IMR-90 (cell line): ENCODE measurements around the gene SLC9A3. TPM values are rescaled to one million over a fixed set of nuclear protein-coding genes. Genes with fewer than 3 reads are reported as not detected.

Experiments used
- ATAC-seq: fragments of 200-7000 bp; cut with Tn5 transposase; 2 replicates; pipeline ENCODE4 v1.9.1; 2020; ENCODE audit warnings: low read depth, mild to moderate bottlenecking, moderate library complexity
- BruUV-seq: library from RNA; stranded (reverse); fragments of 400-500 nt; replicated peaks from 2 replicates; lab custom pipeline; 2021; lab: Mats Ljungman, UMichigan
- CTCF ChIA-PET: fragments of 300-600 bp; formaldehyde crosslinking; extraction: SDS; loops from one replicate; lab custom pipeline; 2021; ENCODE audit warnings: antibody characterized with exemption; lab: Yijun Ruan, JAX
- POLR2A ChIA-PET: fragments of 300-600 bp; sonication (Branson Sonifier 250); formaldehyde crosslinking; loops from one replicate; lab custom pipeline; 2022; ENCODE audit warnings: antibody characterized with exemption; ENCODE audit not compliant: unreplicated experiment; lab: Charles Lee
- DNase-seq: peaks from one replicate; pipeline ENCODE4 v3.0.0; 2013
- H2AFZ ChIP-seq: replicated peaks from 2 replicates; pipeline ENCODE3; 2013; ENCODE audit warnings: low read length, mild to moderate bottlenecking; ENCODE audit not compliant: poor library complexity
- H2AK5ac ChIP-seq: 2 replicates; pipeline ENCODE4 v1.6.1; 2013; ENCODE audit warnings: low read depth, low read length, inconsistent platforms
- H2AK9ac ChIP-seq: replicated peaks from 2 replicates; pipeline ENCODE3; 2013; ENCODE audit warnings: mild to moderate bottlenecking, low read depth, low read length, moderate library complexity; ENCODE audit not compliant: poor library complexity
- H2BK120ac ChIP-seq: 2 replicates; pipeline ENCODE4 v1.6.1; 2013; ENCODE audit warnings: low read depth, low read length, inconsistent platforms
- H2BK15ac ChIP-seq: 3 replicates; pipeline ENCODE4 v1.6.1; 2013; ENCODE audit warnings: low read depth, low read length, inconsistent platforms
- H2BK20ac ChIP-seq: 2 replicates; pipeline ENCODE4 v1.6.1; 2013; ENCODE audit warnings: low read depth, mild to moderate bottlenecking, inconsistent platforms, low read length, moderate library complexity
- H2BK5ac ChIP-seq: 2 replicates; pipeline ENCODE4 v1.6.1; 2013; ENCODE audit warnings: mild to moderate bottlenecking, low read depth, low read length, inconsistent platforms; ENCODE audit not compliant: poor library complexity, severe bottlenecking
- H3K14ac ChIP-seq: replicated peaks from 2 replicates; pipeline ENCODE4 v1.6.1; 2013; ENCODE audit warnings: low read depth, low read length, inconsistent platforms
- H3K18ac ChIP-seq: 2 replicates; pipeline ENCODE4 v1.6.1; 2013; ENCODE audit warnings: low read depth, low read length, control low read depth
- H3K23ac ChIP-seq: 2 replicates; pipeline ENCODE4 v1.6.1; 2013; ENCODE audit warnings: low read depth, low read length, inconsistent platforms
- H3K27ac ChIP-seq: 2 replicates; pipeline ENCODE4 v1.5.1; 2013; ENCODE audit warnings: mild to moderate bottlenecking, control low read depth, low read length; ENCODE audit not compliant: insufficient read depth
- H3K27me3 ChIP-seq: 2 replicates; pipeline ENCODE4 v1.6.1; 2013; ENCODE audit warnings: low read length; ENCODE audit not compliant: control insufficient read depth, insufficient read depth
- H3K36me3 ChIP-seq: 2 replicates; pipeline ENCODE4 v1.6.1; 2013; ENCODE audit warnings: low read length, mixed read lengths; ENCODE audit not compliant: control insufficient read depth, insufficient read depth
- H3K4ac ChIP-seq: 2 replicates; pipeline ENCODE4 v1.6.1; 2013; ENCODE audit warnings: low read depth, low read length, inconsistent platforms
- H3K4me1 ChIP-seq: 2 replicates; pipeline ENCODE4 v1.6.1; 2013; ENCODE audit warnings: low read length, mixed read lengths; ENCODE audit not compliant: control insufficient read depth, insufficient read depth
- H3K4me2 ChIP-seq: 2 replicates; pipeline ENCODE4 v1.6.1; 2013; ENCODE audit warnings: low read depth, mild to moderate bottlenecking, control low read depth, low read length, moderate library complexity
- H3K4me3 ChIP-seq: 2 replicates; pipeline ENCODE4 v1.5.1; 2013; ENCODE audit warnings: low read depth, mild to moderate bottlenecking, control low read depth, low read length, moderate library complexity; ENCODE audit not compliant: insufficient read depth
- H3K56ac ChIP-seq: 2 replicates; pipeline ENCODE4 v1.6.1; 2013; ENCODE audit warnings: low read length, inconsistent platforms; ENCODE audit not compliant: insufficient read depth; ENCODE audit errors: extremely low read depth
- H3K79me1 ChIP-seq, 2 experiments: 2 replicates each; pipeline ENCODE4 v1.6.1; 2013; ENCODE audit warnings: low read length in 2 of 2, inconsistent platforms in 1 of 2, low read depth in 1 of 2
- H3K9ac ChIP-seq: 2 replicates; pipeline ENCODE4 v1.6.1; 2013; ENCODE audit warnings: low read depth, low read length, control low read depth
- H3K9me1 ChIP-seq: 2 replicates; pipeline ENCODE4 v1.6.1; 2013; ENCODE audit warnings: low read length, inconsistent platforms; ENCODE audit not compliant: insufficient read depth
- H3K9me3 ChIP-seq: 2 replicates; pipeline ENCODE4 v1.6.1; 2013; ENCODE audit warnings: low read length; ENCODE audit not compliant: control insufficient read depth, insufficient read depth
- H4K20me1 ChIP-seq: 2 replicates; pipeline ENCODE4 v1.6.1; 2013; ENCODE audit warnings: low read length, inconsistent platforms; ENCODE audit not compliant: insufficient read depth
- H4K5ac ChIP-seq: 2 replicates; pipeline ENCODE4 v1.6.1; 2013; ENCODE audit warnings: mild to moderate bottlenecking, low read depth, low read length, control low read depth
- H4K8ac ChIP-seq, 2 experiments: 2 replicates each; pipeline ENCODE4 v1.6.1; 2013; ENCODE audit warnings: low read depth in 2 of 2, low read length in 2 of 2, control low read depth in 1 of 2, inconsistent platforms in 1 of 2
- H4K91ac ChIP-seq: 2 replicates; pipeline ENCODE4 v1.6.1; 2013; ENCODE audit warnings: low read depth, low read length, inconsistent platforms; ENCODE audit not compliant: insufficient read depth
- BHLHE40 ChIP-seq: fragments of 150-350 bp; IDR thresholded peaks from 2 replicates; pipeline ENCODE4 v1.6.1; 2016; ENCODE audit warnings: mild to moderate bottlenecking, low read depth, low read length
- CHD1 ChIP-seq: IDR thresholded peaks from 2 replicates; pipeline ENCODE4 v1.6.1; 2012; ENCODE audit warnings: low read depth, low read length, improper control_type of control experiment
- FOS ChIP-seq: fragments of 150-350 bp; IDR thresholded peaks from 2 replicates; pipeline ENCODE4 v1.6.1; 2016; ENCODE audit warnings: low read depth, low read length
- MAFK ChIP-seq: IDR thresholded peaks from 2 replicates; pipeline ENCODE4 v1.6.1; 2012; ENCODE audit warnings: low read depth, low read length, improper control_type of control experiment
- MAZ ChIP-seq: IDR thresholded peaks from 2 replicates; pipeline ENCODE4 v1.6.1; 2012; ENCODE audit warnings: low read depth, mild to moderate bottlenecking, low read length, improper control_type of control experiment, moderate library complexity, borderline replicate concordance
- MXI1 ChIP-seq: IDR thresholded peaks from 2 replicates; pipeline ENCODE4 v1.6.1; 2012; ENCODE audit warnings: low read depth, mild to moderate bottlenecking, low read length, moderate library complexity, borderline replicate concordance
- NFE2L2 ChIP-seq: fragments of 150-350 bp; IDR thresholded peaks from 2 replicates; pipeline ENCODE4 v1.6.1; 2016; ENCODE audit warnings: low read depth, mild to moderate bottlenecking, low read length
- POLR2A ChIP-seq: IDR thresholded peaks from 2 replicates; pipeline ENCODE4 v1.6.1; 2012; ENCODE audit warnings: mild to moderate bottlenecking, low read depth, low read length
- RAD21 ChIP-seq: IDR thresholded peaks from 2 replicates; pipeline ENCODE4 v1.6.1; 2012; ENCODE audit warnings: low read length, improper control_type of control experiment
- RFX5 ChIP-seq: IDR thresholded peaks from 2 replicates; pipeline ENCODE4 v1.8.0; 2012; ENCODE audit warnings: low read depth, mild to moderate bottlenecking, low read length, moderate library complexity
- SMC3 ChIP-seq: fragments of 150-350 bp; IDR thresholded peaks from 2 replicates; pipeline ENCODE4 v1.6.1; 2016; ENCODE audit warnings: low read depth, mild to moderate bottlenecking, antibody characterized with exemption, low read length, moderate library complexity
- USF2 ChIP-seq: fragments of 150-350 bp; IDR thresholded peaks from 2 replicates; pipeline ENCODE4 v1.6.1; 2017; ENCODE audit warnings: mild to moderate bottlenecking, antibody characterized with exemption, low read length, low read depth
- WGBS, 2 experiments: methylation state at CpG; one replicate each; pipeline versions ENCODE4 v1.1.5 to v1.1.7; 2013; ENCODE audit warnings: missing lambda C conversion rate in 2 of 2; ENCODE audit not compliant: insufficient read length in 1 of 2; ENCODE audit errors: extremely low coverage in 2 of 2; 5-methylcytosine and 5-hydroxymethylcytosine counted together
- dilution Hi-C: fragments of 300-500 bp; cut with HindIII; formaldehyde crosslinking; loops from one replicate; pipeline ENCODE4 v1.14.3; 2018; ENCODE audit warnings: low sequenced_read_pairs; ENCODE audit not compliant: unreplicated experiment
- in situ Hi-C: fragments of 300-500 bp; cut with MboI; formaldehyde crosslinking; loops from 3 replicates; pipeline ENCODE4 v1.14.3; 2019; ENCODE audit warnings: low sequenced_read_pairs, inconsistent platforms, mixed read lengths
- intact Hi-C: fragments of 100-400 bp; cut with micrococcal nuclease; formaldehyde crosslinking; loops from 2 replicates; pipeline ENCODE4 v1.10.0; 2022
- polyA plus RNA-seq, 3 experiments: library from polyadenylated mRNA; depleted of rRNA; stranded (reverse); fragments of >200 nt; gene quantifications; 2 replicates each; pipeline ENCODE4 v1.2.3, GENCODE V29; 2012; ENCODE audit warnings: low replicate concordance in 1 of 3
- total RNA-seq: library from RNA; depleted of rRNA; stranded (reverse); fragments of >200 nt; gene quantifications from 2 replicates; pipeline ENCODE4 v1.2.3, GENCODE V29; 2012
- TF ChIP-seq, protein P1 (sequence below): conservative IDR thresholded peaks from 2 replicates; pipeline ENCODE4 v1.5.1; 2012; ENCODE audit warnings: mild to moderate bottlenecking, low read depth, low read length, improper control_type of control experiment

Gene SLC9A3
- total and polyA plus RNA-seq, 2 of the 4 experiments (the other 2 are of a cell fraction), result 0.72 to 1.5 TPM

DNA sequence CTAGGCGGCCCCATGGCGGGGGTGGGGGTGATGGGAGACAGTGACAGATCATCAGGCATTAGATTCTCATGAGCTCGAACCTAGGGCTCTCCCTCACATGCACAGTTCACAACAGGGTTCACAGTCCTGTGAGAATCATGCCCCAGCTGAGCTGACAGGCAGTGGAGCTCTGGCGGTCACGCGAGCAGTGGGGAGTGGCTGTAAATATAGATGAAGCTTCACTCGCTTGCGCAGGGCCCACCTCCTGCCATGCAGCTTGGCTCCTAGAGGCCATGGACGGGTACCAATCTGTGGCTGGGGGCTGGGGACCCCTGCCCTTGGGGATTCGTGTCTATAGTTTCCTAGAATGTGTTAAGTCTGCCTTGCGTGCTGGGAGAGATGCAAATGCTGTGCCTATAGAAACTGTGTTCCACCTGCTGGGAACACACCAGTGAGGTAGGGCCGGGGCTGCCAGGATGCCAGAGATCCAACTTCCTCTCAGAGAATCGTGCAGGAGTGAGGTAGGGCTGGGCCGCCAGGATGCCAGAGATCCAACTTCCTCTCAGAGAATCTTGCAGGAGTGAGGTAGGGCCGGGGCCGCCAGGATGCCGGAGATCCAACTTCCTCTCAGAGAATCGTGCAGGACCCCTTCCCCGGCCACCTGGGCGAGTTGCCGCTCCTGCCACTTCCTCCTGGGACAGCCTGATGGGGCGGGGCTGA, 95.3 kb downstream of the SLC9A3 start (continued):
- TF ChIP-seq CHD1, result no peak

GRCh38 chr5:428219-428618, 96.0 kb downstream of the SLC9A3 start:
- dilution Hi-C loops (no loop called here), intact Hi-C loops (no loop called here), in situ Hi-C loops (no loop called here)
- DNase-seq, result no peak
- Histone ChIP-seq H3K18ac (no peak overlapping the region), H4K20me1 (no peaks in the 10 kb centered on the region), H3K9ac (no peak overlapping the region), H4K8ac (no peak overlapping the region), H2BK5ac (no peak overlapping the region), H3K56ac (no peak overlapping the region), H2AK9ac (no peak overlapping the region), H2BK120ac (no peak overlapping the region; the same call in 1 of the 2 replicates), H3K36me3 (peaks cover 62% of the 10 kb centered on the region), H3K4ac (peak overlapping the region; percentile 4; the same call in 1 of the 2 replicates), H4K91ac (no peak overlapping the region; the same call in 1 of the 2 replicates), H3K4me2 (no peak overlapping the region), H3K27me3 (no peaks in the 10 kb centered on the region), H2AFZ (no peak overlapping the region), H3K14ac (no peak overlapping the region), H3K4me3 (no peak overlapping the region), H2BK15ac (no peak overlapping the region), H2BK20ac (no peak overlapping the region), H3K79me1 (peaks cover 4 to 54% of the 10 kb centered on the region in 2 experiments), H3K23ac (no peak overlapping the region), H3K9me1 (peaks cover 9% of the 10 kb centered on the region; the same call in 1 of the 2 replicates), H3K4me1 (peaks cover 12% of the 10 kb centered on the region), H3K27ac (no peak overlapping the region), H3K9me3 (no peaks in the 10 kb centered on the region), H2AK5ac (no peak overlapping the region), H4K5ac (no peak overlapping the region)
- no TSS peak for BruUV-seq
- 100% methylated on average over 1 of the region's 11 CpGs; no CpG with 5 or more reads in 1 of the 2 experiments for WGBS, 2 experiments
- no peak for ATAC-seq
- POLR2A ChIA-PET, result no interaction called here
- CTCF ChIA-PET, result interaction anchor here (0.7 kb wide), 1 partner anchor 225 kb away, joined by 3 read pairs; no protein-coding TSS in a partner anchor
- TF ChIP-seq NFE2L2 (no peak), MAFK (no peak), FOS (no peak), BHLHE40 (no peak), RAD21 (no peak), MAZ (no peak), USF2 (no peak), CHD1 (no peak), SMC3 (no peak), RFX5 (no peak), POLR2A (no peak), MXI1 (no peak)
- TF ChIP-seq, protein P1, sequence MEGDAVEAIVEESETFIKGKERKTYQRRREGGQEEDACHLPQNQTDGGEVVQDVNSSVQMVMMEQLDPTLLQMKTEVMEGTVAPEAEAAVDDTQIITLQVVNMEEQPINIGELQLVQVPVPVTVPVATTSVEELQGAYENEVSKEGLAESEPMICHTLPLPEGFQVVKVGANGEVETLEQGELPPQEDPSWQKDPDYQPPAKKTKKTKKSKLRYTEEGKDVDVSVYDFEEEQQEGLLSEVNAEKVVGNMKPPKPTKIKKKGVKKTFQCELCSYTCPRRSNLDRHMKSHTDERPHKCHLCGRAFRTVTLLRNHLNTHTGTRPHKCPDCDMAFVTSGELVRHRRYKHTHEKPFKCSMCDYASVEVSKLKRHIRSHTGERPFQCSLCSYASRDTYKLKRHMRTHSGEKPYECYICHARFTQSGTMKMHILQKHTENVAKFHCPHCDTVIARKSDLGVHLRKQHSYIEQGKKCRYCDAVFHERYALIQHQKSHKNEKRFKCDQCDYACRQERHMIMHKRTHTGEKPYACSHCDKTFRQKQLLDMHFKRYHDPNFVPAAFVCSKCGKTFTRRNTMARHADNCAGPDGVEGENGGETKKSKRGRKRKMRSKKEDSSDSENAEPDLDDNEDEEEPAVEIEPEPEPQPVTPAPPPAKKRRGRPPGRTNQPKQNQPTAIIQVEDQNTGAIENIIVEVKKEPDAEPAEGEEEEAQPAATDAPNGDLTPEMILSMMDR, result no peak
